Right lobe of liver (tissue), 4 donors: Measurements from ENCODE around the gene TPM2.

Experiments used
- POLR2A ChIP-seq: fragments of 450-650 bp; IDR thresholded peaks from one replicate; pipeline ENCODE4 v1.6.1; 2017; ENCODE audit warnings: antibody characterized with exemption, mild to moderate bottlenecking
- TF ChIP-seq, protein P1 (sequence below), 4 donors: fragments of 200-600 bp in 3 of 4; fragments of 450-650 bp in 1 of 4; IDR thresholded peaks; one replicate each; pipeline versions ENCODE4 v1.5.1 to v1.8.0; 2016 to 2022; ENCODE audit warnings: antibody characterized with exemption in 4 of 4, mild to moderate bottlenecking in 2 of 4
- donor health status: DM: no; HTN: no; CAD: no.
- donor health status: DM: no; HTN: no; CAD: no.
- donor health status: DM: no; HTN: yes; CAD: no.

- TF ChIP-seq, protein P1, sequence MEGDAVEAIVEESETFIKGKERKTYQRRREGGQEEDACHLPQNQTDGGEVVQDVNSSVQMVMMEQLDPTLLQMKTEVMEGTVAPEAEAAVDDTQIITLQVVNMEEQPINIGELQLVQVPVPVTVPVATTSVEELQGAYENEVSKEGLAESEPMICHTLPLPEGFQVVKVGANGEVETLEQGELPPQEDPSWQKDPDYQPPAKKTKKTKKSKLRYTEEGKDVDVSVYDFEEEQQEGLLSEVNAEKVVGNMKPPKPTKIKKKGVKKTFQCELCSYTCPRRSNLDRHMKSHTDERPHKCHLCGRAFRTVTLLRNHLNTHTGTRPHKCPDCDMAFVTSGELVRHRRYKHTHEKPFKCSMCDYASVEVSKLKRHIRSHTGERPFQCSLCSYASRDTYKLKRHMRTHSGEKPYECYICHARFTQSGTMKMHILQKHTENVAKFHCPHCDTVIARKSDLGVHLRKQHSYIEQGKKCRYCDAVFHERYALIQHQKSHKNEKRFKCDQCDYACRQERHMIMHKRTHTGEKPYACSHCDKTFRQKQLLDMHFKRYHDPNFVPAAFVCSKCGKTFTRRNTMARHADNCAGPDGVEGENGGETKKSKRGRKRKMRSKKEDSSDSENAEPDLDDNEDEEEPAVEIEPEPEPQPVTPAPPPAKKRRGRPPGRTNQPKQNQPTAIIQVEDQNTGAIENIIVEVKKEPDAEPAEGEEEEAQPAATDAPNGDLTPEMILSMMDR (IDR thresholded peaks at IDR 0.05): no peak
- no peak for TF ChIP-seq POLR2A
Measured at GRCh38 chr9:35717132-35717870, 27.6 kb upstream of the TPM2 start.
